NCI-H2171 treated with DMSO at 0.1 percent for 48 hours (cell line): ENCODE data around the gene WDR1.

ENCODE experiments used
- DNase-seq: peaks from one replicate; lab custom pipeline; 2025; lab: John Stamatoyannopoulos, UW

WDR1 gene

GRCh38 chr4:10083861-10084641 lies 32.5 kb downstream of the WDR1 start:
- DNase-seq = no peak

GRCh38 chr4:10083331-10083771 lies 33.2 kb downstream of the WDR1 start:
- no peak for DNase-seq

DNA sequence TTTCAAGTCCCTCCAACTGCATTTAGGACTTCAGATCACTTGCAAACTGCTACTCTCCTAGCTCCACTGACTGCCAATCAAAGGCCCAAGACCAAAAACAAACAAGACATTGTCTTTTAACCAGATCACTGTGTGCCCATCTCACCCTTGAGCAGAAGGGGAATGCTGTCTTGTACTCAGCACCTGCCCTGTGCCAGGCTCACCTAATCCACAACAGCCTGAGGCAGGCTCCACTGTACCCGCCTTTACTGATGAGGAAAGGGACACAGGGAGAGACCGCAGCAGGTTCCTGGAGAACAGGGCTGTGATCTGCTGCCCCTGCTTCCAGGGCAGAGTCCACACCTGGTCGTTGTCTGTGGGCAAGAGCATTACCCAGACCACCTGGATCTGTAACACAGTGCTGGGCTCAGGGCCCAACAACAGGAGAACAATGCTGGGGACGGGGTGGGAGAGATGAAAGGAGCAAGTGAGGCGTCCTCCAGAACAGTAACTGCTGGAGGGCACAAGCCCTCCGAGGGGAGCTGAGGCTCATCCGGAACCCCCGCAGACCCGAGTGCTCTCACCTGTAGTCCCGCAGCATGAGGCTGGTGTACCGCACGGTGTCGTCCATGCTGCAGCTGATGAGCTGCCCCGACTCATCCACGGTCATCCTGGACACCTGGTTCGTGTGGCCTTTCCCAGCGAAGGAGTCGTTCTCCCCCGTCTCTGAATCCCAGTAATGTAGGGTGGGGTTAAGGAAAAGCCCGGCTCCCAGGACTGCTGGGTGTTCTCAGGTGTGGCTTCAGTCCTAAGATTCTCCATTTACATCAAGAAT lies 33.9 kb downstream of the WDR1 start:
- DNase-seq = no peak

DNA sequence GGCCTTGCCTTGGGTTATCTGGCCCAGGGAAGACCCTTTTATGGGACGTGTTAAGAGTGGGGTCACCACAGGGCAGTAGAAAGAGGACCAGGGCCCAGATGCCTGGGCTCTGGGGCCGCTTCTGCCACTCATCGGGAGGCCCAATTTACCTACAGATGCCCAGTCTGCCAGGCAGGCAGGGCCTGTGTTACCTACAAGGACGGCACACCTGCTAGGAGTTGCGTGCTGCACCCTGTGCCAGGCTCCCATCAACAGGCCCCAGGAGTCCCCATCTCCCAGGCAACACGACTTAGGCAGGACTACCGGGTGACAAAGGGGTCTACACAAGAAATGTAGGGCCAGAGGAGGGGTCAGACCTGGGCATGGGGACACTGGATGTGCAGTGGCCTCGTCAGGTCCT lies 34.6 kb downstream of the WDR1 start:
- DNase-seq = no peak

DNA sequence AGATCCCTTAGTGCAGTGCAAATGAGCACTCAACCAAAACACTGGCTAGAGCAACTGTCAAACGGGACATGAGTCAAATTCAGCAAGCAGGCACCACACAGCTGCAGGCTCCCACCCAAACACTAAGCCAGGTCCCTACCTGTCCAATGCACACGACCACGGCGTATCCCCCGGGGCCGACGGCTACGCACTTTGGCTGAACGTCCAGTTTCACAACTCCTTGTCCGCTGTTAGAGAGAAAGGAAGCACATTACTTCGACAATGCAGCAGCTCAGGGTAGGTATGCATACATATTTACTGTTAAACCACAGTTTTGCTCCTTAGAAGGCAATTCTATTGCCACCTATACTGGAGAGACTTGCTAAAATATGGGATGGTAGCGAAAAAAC lies 35.4 kb downstream of the WDR1 start:
- no peak for DNase-seq

DNA sequence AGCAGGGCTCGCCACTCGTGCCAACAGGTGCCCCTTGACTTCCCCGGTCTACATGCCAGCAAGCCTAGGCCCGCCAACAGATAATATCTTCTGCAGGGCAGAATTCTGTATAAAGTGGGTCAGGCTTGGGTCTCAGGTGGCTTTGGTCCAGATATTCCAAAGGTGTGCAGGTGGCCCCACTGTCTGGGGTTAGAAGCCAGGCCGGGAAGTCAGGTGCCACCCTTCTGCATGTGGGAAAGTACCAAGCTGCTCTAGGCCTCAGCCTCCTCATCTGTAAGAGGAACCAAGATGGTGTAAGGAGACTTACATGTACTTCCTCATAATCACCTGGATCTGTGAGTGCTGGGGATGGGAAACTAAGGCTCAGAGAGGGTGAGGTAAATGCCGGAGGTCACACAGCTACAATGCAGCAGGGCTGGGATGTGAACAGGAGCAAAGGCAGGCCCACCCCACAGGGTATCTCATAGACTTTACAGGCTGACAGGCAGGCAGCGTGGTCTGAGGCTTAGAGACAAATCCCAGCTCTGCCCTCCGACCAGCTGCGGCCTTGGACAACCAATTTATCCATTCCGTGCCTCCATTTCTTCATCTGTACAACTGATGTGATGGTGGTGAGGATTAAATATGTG lies 35.9 kb downstream of the WDR1 start:
- DNase-seq = no peak

DNA sequence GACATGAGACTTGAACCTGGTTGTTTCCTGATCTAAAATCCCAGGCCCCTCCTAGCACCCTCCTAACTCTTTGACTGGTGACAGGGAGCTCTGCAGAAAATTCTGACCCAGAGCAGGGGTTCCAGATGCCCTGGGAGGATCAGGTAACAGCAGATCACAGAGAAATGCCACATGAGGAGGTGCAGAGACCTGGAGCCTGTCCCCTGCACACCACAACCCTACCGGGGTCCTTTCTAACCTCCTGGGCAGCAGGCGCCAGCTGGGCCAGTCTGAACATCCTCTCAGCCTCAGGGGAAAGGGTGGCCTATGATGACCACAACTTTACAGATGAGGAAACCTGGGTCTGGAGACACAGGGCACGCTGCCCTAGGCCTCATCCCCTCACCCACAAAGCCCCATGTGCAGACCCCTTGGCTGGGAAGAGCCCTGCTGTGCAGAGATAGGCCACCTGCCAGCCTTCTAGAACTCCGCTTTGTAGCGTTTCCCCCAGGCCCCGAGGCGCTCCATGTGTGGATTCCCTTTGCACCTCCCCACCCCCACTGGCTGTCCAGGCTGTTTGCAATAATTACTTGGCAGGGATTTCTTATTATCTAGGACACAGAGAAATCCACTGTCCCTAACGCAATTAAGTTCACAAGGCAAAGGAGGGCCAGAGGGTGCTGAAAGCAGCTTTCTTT lies 36.5 kb downstream of the WDR1 start:
- no peak for DNase-seq

GRCh38 chr4:10079256-10079655 lies 37.3 kb downstream of the WDR1 start:
- DNase-seq = no peak

GRCh38 chr4:10078481-10079233 lies 37.9 kb downstream of the WDR1 start:
- DNase-seq = no peak

GRCh38 chr4:10077483-10078335 lies 38.9 kb downstream of the WDR1 start:
- DNase-seq = no peak

DNA sequence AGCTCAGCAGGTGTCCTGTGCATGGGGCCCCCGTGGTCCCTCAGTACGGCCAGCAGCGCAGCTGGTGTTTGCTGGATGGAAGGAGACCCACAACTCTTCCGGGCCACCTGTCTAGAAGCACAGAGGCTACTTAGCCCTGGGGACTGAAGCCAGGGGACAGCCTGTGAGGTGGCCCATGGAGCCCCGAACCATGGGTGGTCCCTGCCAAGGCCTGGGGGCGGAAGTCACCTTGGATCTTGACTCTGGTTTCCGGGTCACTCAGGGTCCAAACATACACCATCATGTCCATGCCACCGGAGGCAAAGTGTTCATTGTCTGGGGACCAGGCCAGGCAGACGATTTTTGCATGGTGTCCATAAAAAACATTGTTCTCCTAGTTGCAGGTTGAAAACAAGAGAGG lies 39.5 kb downstream of the WDR1 start:
- no peak for DNase-seq

DNA sequence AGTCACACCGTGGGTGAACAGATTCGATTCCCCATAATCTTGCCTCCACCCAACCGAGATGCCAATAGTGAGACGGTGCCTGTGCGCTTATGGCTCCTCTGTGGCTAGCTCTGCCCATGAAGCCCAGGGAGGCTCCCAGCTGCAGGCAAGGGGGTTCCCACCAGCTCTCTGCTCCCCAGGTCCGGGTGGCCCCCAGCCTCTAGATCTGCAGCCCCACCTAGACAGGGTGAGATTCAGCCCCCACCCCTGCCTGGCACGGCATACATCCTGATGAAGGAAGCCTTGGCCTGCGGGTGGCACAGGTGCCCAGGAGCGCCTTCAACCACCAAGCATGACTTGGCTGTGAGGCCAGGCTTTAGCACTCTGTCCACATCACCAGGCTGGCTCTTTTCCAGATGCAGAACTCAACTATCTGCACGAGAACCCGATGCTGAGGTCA lies 40.6 kb downstream of the WDR1 start:
- no peak for DNase-seq

DNA sequence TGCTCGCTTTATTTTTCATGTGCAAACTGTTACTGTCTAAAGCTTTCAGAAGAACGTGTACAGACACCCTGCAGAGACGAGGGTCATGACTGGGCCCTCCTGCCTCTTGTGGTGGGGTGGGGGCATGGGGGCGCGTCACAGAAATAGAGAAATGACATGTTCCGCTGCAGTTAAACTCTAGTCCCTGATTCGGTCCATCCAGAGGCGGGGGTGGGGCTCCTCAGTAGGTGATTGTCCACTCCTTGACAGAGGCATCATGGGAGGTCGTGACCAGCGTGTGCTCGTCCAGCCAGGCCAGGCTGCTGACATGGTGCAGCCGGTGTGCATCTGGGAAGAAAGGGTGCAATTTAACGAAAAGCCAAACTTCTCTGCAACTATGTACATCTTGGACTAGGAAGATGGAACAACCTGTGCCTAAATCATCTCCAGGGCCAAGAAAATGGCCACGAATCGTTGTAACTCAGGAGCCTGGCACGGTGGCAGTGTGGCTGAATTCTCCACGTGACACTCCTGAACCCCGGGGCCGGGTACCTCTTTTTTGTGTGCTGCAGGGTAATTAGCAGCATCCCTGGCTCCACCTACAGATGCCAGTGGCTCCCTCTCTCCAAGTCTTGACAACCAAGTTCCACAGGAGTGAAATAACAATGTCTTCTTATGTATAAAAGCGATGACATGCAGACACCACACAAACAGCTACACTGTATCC lies 41.3 kb downstream of the WDR1 start:
- DNase-seq = no peak

DNA sequence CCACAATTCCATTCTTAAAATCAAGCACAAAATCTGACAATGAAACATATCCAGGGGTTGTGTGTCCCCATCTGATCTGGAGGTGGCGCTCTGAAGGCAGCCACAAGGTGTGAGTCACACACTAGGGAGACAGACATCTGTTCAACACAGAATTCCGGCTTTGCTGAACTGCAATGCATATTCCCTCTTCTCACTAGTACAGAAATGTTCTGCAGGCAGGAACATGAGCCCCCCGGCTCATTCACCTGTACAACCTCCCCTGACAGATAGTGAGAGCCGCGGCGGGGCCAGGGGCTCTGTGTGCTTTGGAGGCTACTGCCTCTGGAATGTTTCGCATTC lies 41.9 kb downstream of the WDR1 start:
- DNase-seq = no peak

GRCh38 chr4:10074076-10074766 lies 42.4 kb downstream of the WDR1 start:
- no peak for DNase-seq

- no peak for DNase-seq
Measured at GRCh38 chr4:10072420-10073017, 44.1 kb downstream of the WDR1 start.

DNA sequence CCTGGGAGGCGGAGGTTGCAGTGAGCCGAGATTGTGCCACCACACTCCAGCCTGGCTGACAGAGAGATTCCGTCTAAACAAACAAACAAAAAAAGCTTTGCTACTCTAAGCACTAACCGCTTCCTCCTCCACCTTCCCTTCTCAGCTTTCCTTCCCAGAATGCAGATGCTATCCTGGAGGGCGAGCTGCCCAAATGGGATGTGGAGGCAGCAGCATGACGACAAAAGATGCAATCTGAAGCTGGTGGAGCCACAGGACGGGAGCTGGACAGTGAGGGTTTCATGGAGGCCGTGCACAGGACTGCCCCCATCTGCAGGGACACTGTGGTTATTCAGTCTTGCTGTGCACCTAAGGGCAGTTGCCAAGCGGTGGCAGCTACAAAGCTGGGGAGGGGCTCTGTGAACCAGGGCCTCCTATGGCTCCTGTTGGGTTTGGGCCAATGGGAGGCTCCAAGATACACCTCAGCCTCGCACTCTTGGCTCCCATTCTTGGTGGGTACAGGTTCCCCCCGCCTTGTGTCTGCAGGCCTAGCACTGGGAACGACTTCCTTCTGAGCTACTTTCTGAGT lies 47.4 kb downstream of the WDR1 start:
- DNase-seq = no peak
